Stimulated activated naive CD8-positive, alpha-beta T cell treated with anti-CD3 and anti-CD28 coated beads, Interleukin-15, amount 100 ng/mL, for 72 hours (primary cell): ENCODE data around the gene TBC1D21.

Source experiments
- ATAC-seq: fragments of 150-1000 bp; cut with Tn5 transposase; 2 replicates; pipeline ENCODE4 v1.10.0; 2021; ENCODE audit warnings: mild to moderate bottlenecking, moderate library complexity
- DNase-seq, 2 donors: peaks; one replicate each; pipeline ENCODE4 v3.0.0; 2021 to 2022
- H3K27ac Mint-ChIP-seq, 2 donors: one replicate each; pipeline ENCODE4 v1.8.0; 2022; ENCODE audit warnings: mild to moderate bottlenecking in 2 of 2, mixed read lengths in 2 of 2, moderate library complexity in 2 of 2
- H3K27me3 Mint-ChIP-seq: one replicate; pipeline ENCODE4 v1.8.0; 2022; ENCODE audit warnings: mixed read lengths
- H3K4me1 Mint-ChIP-seq: one replicate; pipeline ENCODE4 v1.8.0; 2022; ENCODE audit warnings: mild to moderate bottlenecking, mixed read lengths
- H3K4me3 Mint-ChIP-seq, 2 donors: one replicate each; pipeline ENCODE4 v1.8.0; 2022; ENCODE audit warnings: mild to moderate bottlenecking in 2 of 2, mixed read lengths in 2 of 2, moderate library complexity in 1 of 2
- H3K9me3 Mint-ChIP-seq, 2 donors: one replicate each; pipeline ENCODE4 v1.8.0; 2022; ENCODE audit warnings: mixed read lengths in 2 of 2

The TBC1D21 gene, protein sequence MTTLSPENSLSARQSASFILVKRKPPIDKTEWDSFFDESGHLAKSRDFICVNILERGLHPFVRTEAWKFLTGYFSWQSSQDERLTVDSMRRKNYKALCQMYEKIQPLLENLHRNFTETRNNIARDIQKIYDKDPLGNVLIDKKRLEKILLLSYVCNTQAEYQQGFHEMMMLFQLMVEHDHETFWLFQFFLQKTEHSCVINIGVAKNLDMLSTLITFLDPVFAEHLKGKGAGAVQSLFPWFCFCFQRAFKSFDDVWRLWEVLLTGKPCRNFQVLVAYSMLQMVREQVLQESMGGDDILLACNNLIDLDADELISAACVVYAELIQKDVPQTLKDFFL

GRCh38 chr15:73873456-73873855 lies at the start of gene TBC1D21:
TBC1D21 (plus strand) TSS chr15:73873564; CDS start chr15:73873710, 146 bp downstream.
- no peaks in the 10 kb centered on the region for H3K9me3 Mint-ChIP-seq

GRCh38 chr15:73826711-73827251 lies 46.6 kb upstream of the TBC1D21 start:
- H3K4me3 Mint-ChIP-seq: no peak overlapping the region
- no peaks in the 10 kb centered on the region for H3K4me1 Mint-ChIP-seq
- no peaks in the 10 kb centered on the region for H3K9me3 Mint-ChIP-seq
- H3K27me3 Mint-ChIP-seq: peaks cover 4% of the 10 kb centered on the region
- no peak overlapping the region for H3K27ac Mint-ChIP-seq
- ATAC-seq (no peak), DNase-seq (no peak)

More at GRCh38 chr15:73873456-73873855, at the start of gene TBC1D21:
- DNase-seq (no peak), ATAC-seq (no peak)
- no peak within 1 kb of the TSS for H3K4me3 Mint-ChIP-seq
- H3K27ac Mint-ChIP-seq: peak within 1 kb of the TSS in 1 of 2 donors; percentile 74
- H3K27me3 Mint-ChIP-seq: peaks cover 43% of the 10 kb centered on the region
- H3K4me1 Mint-ChIP-seq: no peaks in the 10 kb centered on the region

- Mint-ChIP-seq H3K27ac (no peak overlapping the region), H3K4me1 (no peaks in the 10 kb centered on the region), H3K27me3 (peaks cover 14% of the 10 kb centered on the region), H3K9me3 (no peaks in the 10 kb centered on the region), H3K4me3 (no peak overlapping the region)
- DNase-seq: no peak
- no peak for ATAC-seq
These were observed 43.8 kb upstream of the TBC1D21 start for GRCh38 chr15:73829523-73829922.

DNA sequence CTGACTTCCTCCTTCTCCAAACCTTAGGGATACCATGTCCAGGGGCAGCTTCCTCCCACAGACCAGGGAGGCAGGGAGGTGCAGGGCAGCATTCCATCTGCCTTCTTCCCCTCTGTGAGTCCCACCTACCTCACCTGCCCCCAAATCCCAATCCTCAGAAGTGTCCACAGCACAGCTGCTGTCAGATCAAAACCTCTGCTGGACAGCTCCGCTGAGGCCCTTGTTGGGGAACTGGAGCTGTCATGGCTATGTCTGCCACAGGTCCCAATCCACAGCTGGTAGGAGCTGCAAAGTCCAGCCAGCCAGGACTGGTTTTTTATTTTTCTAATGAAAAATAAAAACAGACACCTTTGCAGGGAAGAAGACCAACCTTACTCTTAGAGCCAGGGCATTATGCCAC lies 40.7 kb upstream of the TBC1D21 start:
- H3K27me3 Mint-ChIP-seq: peaks cover 39% of the 10 kb centered on the region
- no peaks in the 10 kb centered on the region for H3K9me3 Mint-ChIP-seq
- no peak overlapping the region for H3K4me3 Mint-ChIP-seq
- DNase-seq (no peak), ATAC-seq (no peak)
- no peak overlapping the region for H3K27ac Mint-ChIP-seq
- H3K4me1 Mint-ChIP-seq: no peaks in the 10 kb centered on the region

DNA sequence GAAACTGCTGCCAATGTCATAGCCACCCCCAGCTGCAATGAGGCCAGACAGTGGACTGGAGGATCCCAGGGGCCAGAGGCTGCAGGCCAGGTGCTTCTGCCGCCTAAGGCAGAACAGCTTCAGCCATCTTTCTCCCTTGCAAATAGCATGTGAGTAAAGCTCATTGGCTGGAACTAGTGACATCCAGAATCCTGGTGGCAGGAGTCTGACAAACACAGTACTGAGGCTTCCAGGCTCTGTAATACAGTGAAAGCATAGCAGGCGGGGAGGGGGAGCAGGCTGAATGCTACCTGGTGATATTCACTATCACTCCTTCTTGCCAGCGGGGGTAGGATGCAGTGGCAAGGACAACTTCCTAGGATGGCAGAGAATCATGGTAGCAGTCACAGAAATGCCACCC lies 36.5 kb upstream of the TBC1D21 start:
- H3K27me3 Mint-ChIP-seq: peaks cover 58% of the 10 kb centered on the region

DNA sequence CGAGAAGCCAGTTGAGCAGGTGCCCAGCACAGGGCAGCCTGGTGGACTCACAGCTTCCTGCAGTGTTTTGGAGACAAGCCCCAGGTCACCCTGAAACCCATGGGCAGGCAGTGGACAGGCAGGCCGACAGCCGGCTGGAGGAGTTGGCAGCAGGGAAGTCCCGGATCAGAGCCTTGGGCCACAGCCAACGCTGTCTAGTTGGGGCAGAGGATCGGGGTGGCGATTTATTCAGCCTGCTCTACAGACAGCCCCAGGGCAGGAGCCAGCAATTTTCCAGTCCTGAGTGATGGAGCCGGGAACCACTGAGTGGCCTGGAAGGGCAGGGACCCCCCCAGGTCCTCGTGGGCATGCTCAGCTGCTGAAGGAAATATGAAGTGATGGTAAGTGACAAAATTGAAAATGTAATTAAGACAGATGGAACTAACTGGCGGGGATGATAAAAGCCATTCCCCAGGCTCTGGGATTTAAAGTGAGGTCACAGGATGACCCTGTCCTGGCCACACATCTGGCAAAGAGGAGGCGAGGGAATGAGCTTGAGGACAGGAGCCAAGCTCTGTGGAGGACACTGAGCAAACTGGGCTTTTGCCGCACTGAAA lies 34.4 kb upstream of the TBC1D21 start:
- ATAC-seq (no peak), DNase-seq (no peak)
- Mint-ChIP-seq H3K9me3 (no peaks in the 10 kb centered on the region), H3K27me3 (peaks cover 53% of the 10 kb centered on the region), H3K4me3 (no peak overlapping the region), H3K27ac (no peak overlapping the region), H3K4me1 (no peaks in the 10 kb centered on the region)

More for the DNA sequence above, 36.5 kb upstream of the TBC1D21 start:
- ATAC-seq (no peak), DNase-seq (no peak)
- no peaks in the 10 kb centered on the region for H3K9me3 Mint-ChIP-seq
- no peak overlapping the region for H3K27ac Mint-ChIP-seq
- H3K4me1 Mint-ChIP-seq: no peaks in the 10 kb centered on the region
- no peak overlapping the region for H3K4me3 Mint-ChIP-seq

DNA sequence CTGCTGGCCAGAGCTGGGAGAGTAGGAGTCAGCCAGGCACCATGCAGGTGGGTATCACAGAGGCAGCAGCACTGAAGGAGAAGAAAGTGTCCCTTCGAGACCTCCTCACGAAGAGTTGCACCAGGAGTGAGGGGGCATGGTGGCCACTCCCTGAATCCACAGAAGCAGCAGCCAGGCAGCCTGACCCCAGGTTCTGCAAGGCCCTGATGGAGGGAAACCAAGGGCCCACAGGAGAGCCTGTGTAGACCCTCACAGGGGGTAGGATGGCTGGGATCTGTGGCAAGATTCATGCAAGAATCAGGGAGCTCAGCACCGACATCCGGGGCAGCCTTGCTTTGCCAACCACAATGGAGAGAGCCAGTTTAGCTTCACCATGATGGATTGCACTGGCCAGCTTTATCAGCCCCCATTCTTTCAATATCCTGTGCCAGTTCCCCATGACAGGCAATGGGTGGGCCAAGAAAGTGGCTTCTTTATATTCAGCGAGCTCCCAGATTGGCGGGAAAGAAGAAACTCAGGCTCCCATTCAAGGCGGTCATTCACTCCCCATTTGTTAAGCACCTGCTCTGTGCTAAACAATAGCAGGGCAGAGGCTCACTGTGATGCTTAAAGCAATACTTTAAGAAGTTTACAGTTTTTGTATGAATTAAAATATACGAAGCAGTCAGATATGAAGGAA lies 33.5 kb upstream of the TBC1D21 start:
- no peak for DNase-seq
- Mint-ChIP-seq H3K9me3 (no peaks in the 10 kb centered on the region), H3K27me3 (peaks cover 49% of the 10 kb centered on the region)

GRCh38 chr15:73840771-73841170 lies 32.6 kb upstream of the TBC1D21 start:
- Mint-ChIP-seq H3K4me3 (no peak overlapping the region), H3K27me3 (peaks cover 39% of the 10 kb centered on the region), H3K27ac (no peak overlapping the region), H3K4me1 (no peaks in the 10 kb centered on the region), H3K9me3 (no peaks in the 10 kb centered on the region)
- ATAC-seq: no peak
- DNase-seq: no peak

More for the DNA sequence above, 33.5 kb upstream of the TBC1D21 start:
- ATAC-seq: no peak
- H3K27ac Mint-ChIP-seq: no peak overlapping the region
- H3K4me1 Mint-ChIP-seq: no peaks in the 10 kb centered on the region
- H3K4me3 Mint-ChIP-seq: no peak overlapping the region

DNA sequence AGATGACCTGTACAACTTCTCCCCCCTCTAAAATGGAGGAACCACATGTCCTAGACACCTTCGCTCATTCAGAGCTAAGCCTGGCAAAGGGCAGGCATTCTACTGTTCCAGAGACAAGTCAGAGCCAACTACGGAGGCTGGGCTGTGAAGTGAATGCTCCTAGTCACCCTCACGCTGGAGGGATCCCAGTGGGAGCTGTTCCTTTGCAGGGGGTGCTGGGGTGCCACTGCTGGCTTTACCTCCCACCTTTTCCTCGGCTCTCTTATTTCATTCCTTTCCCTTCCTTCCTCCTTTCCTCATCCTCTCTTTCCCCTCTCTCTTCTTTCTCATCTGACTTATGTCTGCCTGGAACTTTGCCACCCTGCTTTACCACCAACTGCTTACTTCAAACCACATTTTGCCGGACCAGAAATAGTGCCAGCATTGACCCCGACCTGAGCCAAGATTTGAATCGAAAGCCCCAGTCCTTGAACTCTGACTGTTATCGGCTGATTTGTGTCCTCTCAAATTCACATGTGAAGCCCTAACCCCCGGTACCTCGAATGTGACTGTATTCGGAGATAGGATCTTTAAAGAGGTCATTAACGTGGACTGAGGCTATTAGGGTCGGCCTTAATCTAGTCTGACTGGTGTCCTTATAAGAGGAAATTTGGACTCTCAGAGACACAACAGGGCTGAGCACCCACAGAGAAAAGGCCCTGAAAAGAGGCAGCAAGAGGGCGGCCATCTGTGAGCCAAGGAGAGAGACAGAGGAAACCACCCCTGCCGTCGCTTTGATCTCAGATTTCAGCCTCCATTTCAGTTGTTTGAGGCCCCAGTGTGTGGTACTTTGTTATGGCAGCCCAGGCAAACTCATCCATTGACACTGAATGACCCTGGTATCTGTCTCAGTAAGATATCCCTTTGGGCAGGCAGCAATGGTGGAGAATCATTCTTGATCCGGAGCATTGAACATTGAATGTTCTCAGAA lies 31.3 kb upstream of the TBC1D21 start:
- no peak overlapping the region for H3K27ac Mint-ChIP-seq
- H3K4me3 Mint-ChIP-seq: no peak overlapping the region
- peaks cover 28% of the 10 kb centered on the region for H3K27me3 Mint-ChIP-seq
- H3K4me1 Mint-ChIP-seq: no peaks in the 10 kb centered on the region
- ATAC-seq (no peak), DNase-seq (no peak)
- no peaks in the 10 kb centered on the region for H3K9me3 Mint-ChIP-seq

GRCh38 chr15:73843787-73844186 lies 29.6 kb upstream of the TBC1D21 start:
- ATAC-seq: no peak
- Mint-ChIP-seq H3K27me3 (peaks cover 23% of the 10 kb centered on the region), H3K4me3 (no peak overlapping the region), H3K27ac (no peak overlapping the region), H3K9me3 (no peaks in the 10 kb centered on the region), H3K4me1 (no peaks in the 10 kb centered on the region)
- no peak for DNase-seq

DNA sequence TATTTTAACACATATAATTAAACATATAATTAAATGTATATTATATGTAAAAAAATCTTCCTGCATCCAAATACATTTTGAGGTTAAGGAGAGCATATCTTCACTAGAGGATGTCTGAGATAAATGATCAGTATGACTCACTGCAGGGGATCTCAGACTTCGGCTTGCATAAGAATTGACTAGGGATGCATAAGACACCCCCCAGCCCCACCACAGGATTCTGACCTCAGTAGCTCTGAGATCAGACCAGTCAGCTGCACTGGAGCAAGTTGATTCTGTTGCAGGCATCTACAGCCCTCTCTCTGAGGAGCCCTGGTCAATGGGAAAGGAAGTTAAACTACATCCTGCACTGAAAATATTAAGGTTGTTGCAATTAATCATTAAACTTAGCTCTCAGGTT lies 29.0 kb upstream of the TBC1D21 start:
- Mint-ChIP-seq H3K9me3 (no peaks in the 10 kb centered on the region), H3K27ac (no peak overlapping the region), H3K27me3 (peaks cover 17% of the 10 kb centered on the region), H3K4me1 (no peaks in the 10 kb centered on the region), H3K4me3 (no peak overlapping the region)
- ATAC-seq (no peak), DNase-seq (no peak)

DNA sequence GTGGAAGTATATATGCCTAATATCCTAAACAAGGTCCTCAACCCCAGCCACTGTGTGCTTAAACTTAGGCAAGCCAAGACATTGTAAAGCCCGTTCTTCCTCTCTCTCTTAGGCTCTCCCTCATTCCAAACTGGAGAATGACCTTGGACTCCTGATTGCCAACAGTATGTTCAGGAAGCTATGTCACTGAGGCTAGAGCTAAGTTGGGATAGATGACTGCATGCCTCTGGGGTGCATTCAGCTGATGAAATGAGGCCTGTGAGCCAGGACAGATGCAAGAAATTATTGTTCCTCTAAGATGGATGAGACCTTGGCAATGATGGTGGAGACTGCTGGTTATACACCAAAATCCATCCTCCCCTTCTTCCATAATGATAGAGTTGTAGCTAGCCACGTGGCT lies 27.9 kb upstream of the TBC1D21 start:
- Mint-ChIP-seq H3K27me3 (peaks cover 19% of the 10 kb centered on the region), H3K4me1 (no peaks in the 10 kb centered on the region)

GRCh38 chr15:73845907-73846306 lies 27.5 kb upstream of the TBC1D21 start:
- ATAC-seq (no peak), DNase-seq (no peak)
- no peaks in the 10 kb centered on the region for H3K4me1 Mint-ChIP-seq
- H3K27ac Mint-ChIP-seq: no peak overlapping the region
- H3K4me3 Mint-ChIP-seq: no peak overlapping the region
- no peaks in the 10 kb centered on the region for H3K9me3 Mint-ChIP-seq
- H3K27me3 Mint-ChIP-seq: peaks cover 21% of the 10 kb centered on the region

More for the DNA sequence above, 27.9 kb upstream of the TBC1D21 start:
- H3K4me3 Mint-ChIP-seq: no peak overlapping the region
- H3K9me3 Mint-ChIP-seq: no peaks in the 10 kb centered on the region
- H3K27ac Mint-ChIP-seq: no peak overlapping the region
- ATAC-seq (no peak), DNase-seq (no peak)

- DNase-seq (no peak), ATAC-seq (no peak)
- Mint-ChIP-seq H3K4me1 (no peaks in the 10 kb centered on the region), H3K9me3 (peaks cover 5 to 9% of the 10 kb centered on the region in 2 donors), H3K27ac (no peak overlapping the region), H3K4me3 (no peak overlapping the region), H3K27me3 (peaks cover 40% of the 10 kb centered on the region)
These were observed 23.7 kb upstream of the TBC1D21 start for GRCh38 chr15:73849641-73850040.

- no peak for DNase-seq
- H3K4me1 Mint-ChIP-seq: no peaks in the 10 kb centered on the region
- no peak overlapping the region for H3K4me3 Mint-ChIP-seq
- H3K27ac Mint-ChIP-seq: no peak overlapping the region
- ATAC-seq: no peak
- H3K27me3 Mint-ChIP-seq: peaks cover 45% of the 10 kb centered on the region
- peaks cover 5 to 9% of the 10 kb centered on the region in 2 donors for H3K9me3 Mint-ChIP-seq
These were observed 23.1 kb upstream of the TBC1D21 start for GRCh38 chr15:73850228-73850627.
